Neutrophil (primary cell): Measurements from ENCODE around the gene SHPK.

Experiments
- H3K27ac ChIP-seq: fragments of 200-600 bp; sonication (generic); 2 replicates; pipeline ENCODE4 v1.5.1; 2016; ENCODE audit warnings: mild to moderate bottlenecking, moderate library complexity
- H3K27me3 ChIP-seq: fragments of 200-600 bp; sonication (generic); 2 replicates; pipeline ENCODE4 v1.6.0; 2016; ENCODE audit warnings: mild to moderate bottlenecking
- H3K36me3 ChIP-seq: fragments of 200-600 bp; sonication (generic); 2 replicates; pipeline ENCODE4 v1.5.1; 2017
- H3K4me1 ChIP-seq, 2 experiments: fragments of 200-600 bp in 1 of 2; sonication (generic) in 1 of 2; 1 replicate in 1 of 2; 2 replicates in 1 of 2; pipeline versions ENCODE4 v1.5.1 to v1.6.1; 2013 to 2016; ENCODE audit warnings: low read depth in 1 of 2, low read length in 1 of 2, mild to moderate bottlenecking in 1 of 2, moderate library complexity in 1 of 2; ENCODE audit not compliant: control insufficient read depth in 1 of 2, insufficient read depth in 1 of 2
- H3K4me3 ChIP-seq, 2 experiments: fragments of 200-600 bp in 1 of 2; sonication (generic) in 1 of 2; 1 replicate in 1 of 2; 2 replicates in 1 of 2; pipeline ENCODE4 v1.5.1; 2013 to 2016; ENCODE audit warnings: low read depth in 1 of 2, low read length in 1 of 2, mild to moderate bottlenecking in 1 of 2, moderate library complexity in 1 of 2
- H3K9me3 ChIP-seq: fragments of 200-600 bp; sonication (generic); 2 replicates; pipeline ENCODE4 v1.5.1; 2016
- TF ChIP-seq, protein P1 (sequence below): fragments of 200-600 bp; sonication (generic); IDR thresholded peaks from 2 replicates; pipeline ENCODE4 v1.5.1; 2016; ENCODE audit warnings: antibody characterized with exemption

The SHPK gene

DNA sequence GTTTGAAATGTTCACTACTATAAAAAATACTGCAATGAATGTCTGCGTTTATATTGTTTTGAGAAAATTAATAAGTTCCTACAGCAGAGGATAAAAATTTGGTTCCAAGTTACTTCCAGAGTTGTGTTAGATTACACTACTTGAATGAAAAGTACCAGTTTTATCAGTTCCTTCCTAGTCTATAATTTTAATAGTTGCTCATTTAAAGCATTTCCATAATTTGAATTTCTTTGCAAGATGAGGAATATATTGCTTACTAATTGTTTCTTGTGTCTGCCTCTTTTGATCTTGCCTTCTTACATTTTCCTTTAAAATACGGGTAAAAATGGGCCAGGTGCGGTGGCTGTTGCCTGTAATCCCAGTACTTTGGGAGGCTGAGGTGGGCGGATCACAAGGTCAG lies 36.5 kb upstream of the SHPK start:
- Histone ChIP-seq H3K27me3 (no peaks in the 10 kb centered on the region), H3K36me3 (no peaks in the 10 kb centered on the region), H3K4me3 (no peak overlapping the region), H3K4me1 (peaks cover 13 to 18% of the 10 kb centered on the region in 2 experiments), H3K27ac (no peak overlapping the region), H3K9me3 (no peaks in the 10 kb centered on the region)
- TF ChIP-seq, protein P1, sequence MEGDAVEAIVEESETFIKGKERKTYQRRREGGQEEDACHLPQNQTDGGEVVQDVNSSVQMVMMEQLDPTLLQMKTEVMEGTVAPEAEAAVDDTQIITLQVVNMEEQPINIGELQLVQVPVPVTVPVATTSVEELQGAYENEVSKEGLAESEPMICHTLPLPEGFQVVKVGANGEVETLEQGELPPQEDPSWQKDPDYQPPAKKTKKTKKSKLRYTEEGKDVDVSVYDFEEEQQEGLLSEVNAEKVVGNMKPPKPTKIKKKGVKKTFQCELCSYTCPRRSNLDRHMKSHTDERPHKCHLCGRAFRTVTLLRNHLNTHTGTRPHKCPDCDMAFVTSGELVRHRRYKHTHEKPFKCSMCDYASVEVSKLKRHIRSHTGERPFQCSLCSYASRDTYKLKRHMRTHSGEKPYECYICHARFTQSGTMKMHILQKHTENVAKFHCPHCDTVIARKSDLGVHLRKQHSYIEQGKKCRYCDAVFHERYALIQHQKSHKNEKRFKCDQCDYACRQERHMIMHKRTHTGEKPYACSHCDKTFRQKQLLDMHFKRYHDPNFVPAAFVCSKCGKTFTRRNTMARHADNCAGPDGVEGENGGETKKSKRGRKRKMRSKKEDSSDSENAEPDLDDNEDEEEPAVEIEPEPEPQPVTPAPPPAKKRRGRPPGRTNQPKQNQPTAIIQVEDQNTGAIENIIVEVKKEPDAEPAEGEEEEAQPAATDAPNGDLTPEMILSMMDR: no peak

DNA sequence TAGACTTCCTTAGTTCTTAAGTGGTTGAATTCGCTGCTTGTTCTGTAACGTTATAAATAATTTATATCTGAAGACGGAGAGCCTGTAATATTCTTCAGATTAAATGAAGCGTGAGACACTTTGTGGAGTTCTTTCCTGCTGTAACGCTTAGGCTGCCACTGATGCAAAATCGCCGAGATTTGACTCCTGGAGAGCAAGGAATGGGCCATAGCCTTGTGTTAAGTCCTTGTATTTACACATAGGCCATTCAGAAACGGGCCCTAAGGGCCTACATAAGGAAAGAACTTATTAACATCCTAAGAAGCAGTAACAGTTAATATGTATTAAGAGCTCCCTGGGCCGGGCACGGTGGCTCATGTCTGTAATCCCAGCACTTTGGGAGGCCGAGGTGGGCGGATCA lies 33.5 kb upstream of the SHPK start:
- TF ChIP-seq, protein P1: no peak
- Histone ChIP-seq H3K27me3 (no peaks in the 10 kb centered on the region), H3K4me3 (peak overlapping the region; percentile 74 to 94), H3K27ac (peak overlapping the region; percentile 77), H3K36me3 (peaks cover 2% of the 10 kb centered on the region), H3K9me3 (no peaks in the 10 kb centered on the region), H3K4me1 (peaks cover 15 to 21% of the 10 kb centered on the region in 2 experiments)

DNA sequence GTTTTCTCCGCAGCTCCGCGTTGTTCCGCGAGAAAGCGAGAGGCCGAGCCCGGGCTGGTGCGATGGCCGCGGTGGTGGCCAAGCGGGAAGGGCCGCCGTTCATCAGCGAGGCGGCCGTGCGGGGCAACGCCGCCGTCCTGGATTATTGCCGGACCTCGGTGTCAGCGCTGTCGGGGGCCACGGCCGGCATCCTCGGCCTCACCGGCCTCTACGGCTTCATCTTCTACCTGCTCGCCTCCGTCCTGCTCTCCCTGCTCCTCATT lies 33.0 kb upstream of the SHPK start:
- peak overlapping the region; percentile 77 for H3K27ac ChIP-seq
- H3K27me3 ChIP-seq: no peaks in the 10 kb centered on the region
- TF ChIP-seq, protein P1: no peak
- H3K36me3 ChIP-seq: peaks cover 6% of the 10 kb centered on the region
- peaks cover 15 to 21% of the 10 kb centered on the region in 2 experiments for H3K4me1 ChIP-seq
- H3K9me3 ChIP-seq: no peaks in the 10 kb centered on the region
- peak overlapping the region; percentile 74 to 94 for H3K4me3 ChIP-seq

DNA sequence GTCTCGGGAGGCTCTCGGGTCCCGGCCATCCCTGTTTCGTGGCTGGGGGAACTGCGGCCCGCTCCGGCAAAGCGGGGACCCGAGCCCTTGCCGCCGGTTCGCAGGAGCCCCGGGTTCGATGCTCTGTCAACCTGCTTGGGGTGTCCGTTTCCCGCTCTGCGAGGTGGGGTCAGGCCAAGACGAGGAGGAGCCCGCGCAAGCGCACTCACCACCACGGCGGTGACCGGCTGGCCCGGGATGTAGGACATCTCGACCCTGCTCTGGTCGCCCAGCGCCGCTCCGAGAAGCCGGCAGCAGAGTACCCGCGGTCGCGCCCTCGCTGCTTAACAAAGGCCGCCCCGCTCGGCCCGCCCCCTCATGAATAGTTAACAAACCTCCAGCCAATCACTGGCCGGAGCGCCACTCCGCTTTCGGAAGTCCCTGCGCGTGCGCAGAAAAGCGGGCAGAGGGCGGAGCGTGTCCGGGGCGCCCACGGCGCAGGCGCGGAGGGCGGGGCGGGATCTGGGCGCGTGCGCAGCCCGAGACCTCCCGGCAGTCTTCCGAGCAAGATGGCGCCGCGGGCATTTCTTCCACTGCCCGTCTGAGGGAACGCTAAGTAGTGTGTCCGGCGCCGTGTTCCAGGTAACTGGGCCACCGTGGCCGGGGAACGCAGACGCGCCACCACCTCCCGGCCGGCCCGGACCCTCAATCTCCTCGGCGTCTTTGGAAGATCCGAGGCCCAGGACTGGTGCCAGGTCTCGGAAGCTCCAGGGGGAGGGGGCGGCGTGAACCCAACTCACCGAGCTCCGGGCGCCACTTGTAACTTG lies 32.4 kb upstream of the SHPK start, which contains the start of the genes EMC6 and TAX1BP3:
Gene EMC6, plus strand, starts transcription at position 534 of the 806 bp plus-strand sequence. CDS start 335 bp downstream, outside the sequence.
Gene TAX1BP3, minus strand, starts transcription at position 300 of the 806 bp plus-strand sequence. Its CDS starts 52 bp downstream, at position 248.
- peak within 1 kb of the TSS; percentile 77 for H3K27ac ChIP-seq
- no peaks in the 10 kb centered on the region for H3K9me3 ChIP-seq
- H3K4me1 ChIP-seq: peaks cover 15 to 21% of the 10 kb centered on the region in 2 experiments
- H3K27me3 ChIP-seq: no peaks in the 10 kb centered on the region
- TF ChIP-seq, protein P1: peak; percentile 24
- peak within 1 kb of the TSS; percentile 74 to 94 for H3K4me3 ChIP-seq
- peaks cover 6% of the 10 kb centered on the region for H3K36me3 ChIP-seq

DNA sequence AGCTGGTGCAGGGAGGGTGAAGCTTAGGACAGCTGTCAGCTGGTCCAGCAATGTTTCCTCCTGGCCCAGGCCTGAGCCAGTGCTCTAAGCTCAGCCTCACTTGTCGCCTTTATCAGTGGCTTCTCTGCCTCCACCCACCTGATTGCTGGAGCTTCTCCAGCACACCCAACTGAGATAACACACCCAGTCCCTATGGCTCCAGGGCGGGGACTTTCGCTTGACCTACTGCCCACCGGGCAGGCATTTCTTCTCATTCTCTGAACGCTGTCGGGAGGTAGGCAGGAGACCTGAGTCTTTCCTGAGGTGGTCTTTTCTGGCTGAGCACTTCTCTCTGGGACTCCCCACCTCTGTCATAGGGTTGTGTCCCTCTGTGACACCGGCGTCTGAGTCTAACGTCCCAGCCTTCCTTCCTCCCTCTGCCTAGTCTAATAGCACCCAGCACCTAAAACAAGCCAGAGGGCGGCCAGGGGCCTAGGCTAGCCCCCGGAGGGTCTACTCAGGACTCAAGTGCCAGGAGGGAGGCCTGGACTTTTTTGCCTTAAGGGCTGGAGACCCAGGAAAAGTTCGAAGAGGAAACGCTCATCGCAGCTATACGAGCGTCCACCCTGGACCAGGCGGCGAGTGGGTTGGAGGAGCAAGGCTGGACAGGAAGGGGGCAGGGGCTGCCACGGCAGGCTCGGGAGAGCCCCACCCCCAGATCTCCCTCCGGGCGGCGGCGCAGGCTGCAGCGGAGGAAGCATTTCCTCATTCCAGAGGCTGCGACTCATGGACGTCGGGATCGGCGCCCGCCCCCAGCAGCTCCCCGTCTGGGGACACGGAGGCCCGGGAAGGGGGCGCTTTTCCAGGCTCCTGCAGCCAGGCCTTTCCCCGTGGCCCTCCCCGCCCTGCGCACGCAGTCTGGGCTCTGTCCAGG lies 31.6 kb upstream of the SHPK start:
- peak overlapping the region; percentile 74 to 94 for H3K4me3 ChIP-seq
- peak overlapping the region; percentile 77 for H3K27ac ChIP-seq
- H3K4me1 ChIP-seq: peaks cover 15 to 21% of the 10 kb centered on the region in 2 experiments
- no peaks in the 10 kb centered on the region for H3K9me3 ChIP-seq
- H3K36me3 ChIP-seq: peaks cover 6% of the 10 kb centered on the region
- TF ChIP-seq, protein P1: no peak
- H3K27me3 ChIP-seq: no peaks in the 10 kb centered on the region
